Measurements from ENCODE around the gene LRCH3.
"Not testable (repeated sequence)": the region's sequence is repeated elsewhere in the genome, so short reads cannot be mapped to it uniquely, and the experiment has no call there.

Gene LRCH3

GRCh38 chr3:197888511-197888910 lies 97.5 kb downstream of the LRCH3 start:
- DNase-seq, result no peak

GRCh38 chr3:197889204-197889930 lies 98.3 kb downstream of the LRCH3 start:
- no peak for DNase-seq

GRCh38 chr3:197890693-197891092 lies 99.6 kb downstream of the LRCH3 start:
- no peak for DNase-seq

GRCh38 chr3:197892162-197892561 lies 101.1 kb downstream of the LRCH3 start:
- DNase-seq, result no peak

GRCh38 chr3:197896421-197896820 lies 105.4 kb downstream of the LRCH3 start:
- DNase-seq, result no peak

- no peak for DNase-seq
These were observed 108.9 kb downstream of the LRCH3 start for GRCh38 chr3:197899833-197900478.

GRCh38 chr3:197901626-197902025 lies 110.6 kb downstream of the LRCH3 start:
- DNase-seq, result no peak

GRCh38 chr3:197906023-197906849 lies 115.2 kb downstream of the LRCH3 start:
- peak; percentile 82 for DNase-seq

GRCh38 chr3:197906850-197907187 lies 115.8 kb downstream of the LRCH3 start:
- no peak for DNase-seq

- DNase-seq, result no peak
These were observed 116.1 kb downstream of the LRCH3 start for GRCh38 chr3:197907196-197907595.

- not testable (repeated sequence) for DNase-seq
These were observed 117.5 kb downstream of the LRCH3 start for GRCh38 chr3:197908550-197908949.

- no peak for DNase-seq
These were observed 118.1 kb downstream of the LRCH3 start for GRCh38 chr3:197908957-197909701.

- DNase-seq, result no peak
These were observed 121.9 kb downstream of the LRCH3 start for GRCh38 chr3:197912741-197913476.

- DNase-seq, result no peak
These were observed 122.8 kb downstream of the LRCH3 start for GRCh38 chr3:197913641-197914380.

- not testable (repeated sequence) for DNase-seq
These were observed 130.6 kb downstream of the LRCH3 start for GRCh38 chr3:197921429-197922275.

- DNase-seq, result no peak
These were observed 135.4 kb downstream of the LRCH3 start for GRCh38 chr3:197926418-197926817.

- not testable (repeated sequence) for DNase-seq
These were observed 136.5 kb downstream of the LRCH3 start for GRCh38 chr3:197927578-197927977.

GRCh38 chr3:197936819-197937384 lies 145.8 kb downstream of the LRCH3 start:
- no peak for DNase-seq
